GM23248 (cell line): ENCODE data around the gene SRGAP2B. TPM values are rescaled to one million over a fixed set of nuclear protein-coding genes. Genes with fewer than 3 reads are reported as not detected.
"Not testable (repeated sequence)": the region's sequence is repeated elsewhere in the genome, so short reads cannot be mapped to it uniquely, and the experiment has no call there.

ENCODE experiments used
- DNase-seq: peaks from one replicate; pipeline ENCODE4 v3.0.0-alpha.2; 2015
- H2AFZ ChIP-seq: fragments of 200-600 bp; sonication (generic); 2 replicates; pipeline ENCODE4 v1.6.1; 2016; ENCODE audit warnings: antibody characterized with exemption
- H3F3A ChIP-seq: fragments of 200-600 bp; sonication (generic); 2 replicates; pipeline ENCODE4 v1.6.1; 2016; ENCODE audit warnings: mild to moderate bottlenecking, antibody characterized with exemption, mixed run types; ENCODE audit not compliant: insufficient read depth
- H3K27ac ChIP-seq: fragments of 200-600 bp; sonication (generic); 2 replicates; pipeline ENCODE4 v1.5.1; 2016; ENCODE audit warnings: mild to moderate bottlenecking
- H3K27me3 ChIP-seq: fragments of 200-600 bp; sonication (generic); replicated peaks from 2 replicates; pipeline ENCODE4 v1.6.1; 2016; ENCODE audit warnings: mild to moderate bottlenecking; ENCODE audit not compliant: insufficient read depth
- H3K36me3 ChIP-seq: fragments of 200-600 bp; sonication (generic); 2 replicates; pipeline ENCODE4 v1.6.1; 2016; ENCODE audit warnings: low read depth, mild to moderate bottlenecking
- H3K4me1 ChIP-seq: fragments of 200-600 bp; sonication (generic); 2 replicates; pipeline ENCODE4 v1.6.1; 2016; ENCODE audit warnings: mild to moderate bottlenecking; ENCODE audit not compliant: insufficient read depth
- H3K4me2 ChIP-seq: fragments of 200-600 bp; sonication (generic); one replicate; pipeline ENCODE4 v1.6.1; 2016; ENCODE audit warnings: mild to moderate bottlenecking; ENCODE audit not compliant: unreplicated experiment
- H3K4me3 ChIP-seq: fragments of 200-600 bp; sonication (generic); 2 replicates; pipeline ENCODE4 v1.5.1; 2016; ENCODE audit warnings: mild to moderate bottlenecking
- H3K79me2 ChIP-seq: fragments of 200-600 bp; sonication (generic); 2 replicates; pipeline ENCODE4 v1.6.1; 2016; ENCODE audit warnings: mild to moderate bottlenecking; ENCODE audit not compliant: insufficient read depth
- H3K9ac ChIP-seq: fragments of 200-600 bp; sonication (generic); 2 replicates; pipeline ENCODE4 v1.6.1; 2016; ENCODE audit warnings: mild to moderate bottlenecking
- H3K9me2 ChIP-seq: fragments of 200-600 bp; sonication (generic); 2 replicates; pipeline ENCODE4 v1.6.1; 2016; ENCODE audit warnings: mixed run types, mild to moderate bottlenecking, moderate library complexity; ENCODE audit not compliant: insufficient read depth
- H3K9me3 ChIP-seq: fragments of 200-600 bp; sonication (generic); one replicate; pipeline ENCODE4 v1.6.1; 2017; ENCODE audit warnings: low read depth
- H4K20me1 ChIP-seq: fragments of 200-600 bp; sonication (generic); 2 replicates; pipeline ENCODE4 v1.6.0; 2016; ENCODE audit not compliant: insufficient read depth
- WGBS, 2 experiments: methylation state at CpG; one replicate each; pipeline ENCODE4 v1.1.6; 2015 to 2017; ENCODE audit warnings: low lambda C conversion rate in 2 of 2, low coverage in 1 of 2; ENCODE audit errors: missing lambda C conversion rate in 2 of 2; 5-methylcytosine and 5-hydroxymethylcytosine counted together
- in situ Hi-C: fragments of 300-500 bp; cut with MboI; formaldehyde crosslinking; loops from 2 replicates; pipeline ENCODE4 v1.15.0; 2020
- polyA plus RNA-seq: library from polyadenylated mRNA; unstranded; fragments of >200 nt; fragmentation: Nextera tagmentation; extraction: Ambion mirVana; gene quantifications from 2 replicates; pipeline ENCODE4 v1.2.1, GENCODE V29; 2016
- total RNA-seq: library from RNA; depleted of rRNA; stranded (reverse); fragments of >200 nt; shearing (Covaris generic); gene quantifications from 2 replicates; pipeline ENCODE4 v1.2.3, GENCODE V29; 2014

SRGAP2B gene
- total and polyA plus RNA-seq, 2 experiments from 2014 or later = 12.8 to 16.1 TPM

- H3K27ac ChIP-seq, H3K9ac ChIP-seq, H4K20me1 ChIP-seq, H3K9me3 ChIP-seq, DNase-seq, H2AFZ ChIP-seq, H3K4me1 ChIP-seq, H3K36me3 ChIP-seq, H3K9me2 ChIP-seq, H3F3A ChIP-seq, H3K4me3 ChIP-seq, H3K27me3 ChIP-seq, H3K4me2 ChIP-seq, in situ Hi-C loops: not testable (repeated sequence)
- H3K79me2 ChIP-seq = peaks cover 12% of the 10 kb centered on the region; the same call in 1 of the 2 replicates
- 94 to 96% methylated on average over 2 of the region's 2 CpGs for WGBS, 2 experiments
Measured at GRCh38 chr1:145079737-145080136, 15.4 kb downstream of the SRGAP2B start.

GRCh38 chr1:145078787-145079370, 16.2 kb downstream of the SRGAP2B start:
- in situ Hi-C loops = not testable (repeated sequence)

GRCh38 chr1:145077872-145078786, 17.0 kb downstream of the SRGAP2B start:
- H3K9me3 ChIP-seq, in situ Hi-C loops, H3K27ac ChIP-seq, H3K9ac ChIP-seq, H4K20me1 ChIP-seq, H3K27me3 ChIP-seq, H2AFZ ChIP-seq, DNase-seq, H3K36me3 ChIP-seq, H3K4me1 ChIP-seq, H3K4me3 ChIP-seq, H3K9me2 ChIP-seq, H3K4me2 ChIP-seq, H3F3A ChIP-seq: not testable (repeated sequence)
- H3K79me2 ChIP-seq = peaks cover 12% of the 10 kb centered on the region; the same call in 1 of the 2 replicates
- WGBS, 2 experiments = no CpG with 5 or more reads among the region's 11 CpGs

More at GRCh38 chr1:145078787-145079370, 16.2 kb downstream of the SRGAP2B start:
- H3K27me3 ChIP-seq, H3K9me3 ChIP-seq, H3F3A ChIP-seq, H3K9ac ChIP-seq, H3K9me2 ChIP-seq, DNase-seq, H2AFZ ChIP-seq, H4K20me1 ChIP-seq, H3K36me3 ChIP-seq, H3K4me1 ChIP-seq, H3K4me2 ChIP-seq, H3K27ac ChIP-seq, H3K4me3 ChIP-seq: not testable (repeated sequence)
- H3K79me2 ChIP-seq = peaks cover 12% of the 10 kb centered on the region; the same call in 1 of the 2 replicates
- WGBS, 2 experiments = no CpG with 5 or more reads among the region's 5 CpGs

- H3K79me2 ChIP-seq, H3K4me1 ChIP-seq, H3K4me2 ChIP-seq, H3K9ac ChIP-seq, H3K9me3 ChIP-seq, H3F3A ChIP-seq, H4K20me1 ChIP-seq, H3K4me3 ChIP-seq, H2AFZ ChIP-seq, H3K36me3 ChIP-seq, H3K27ac ChIP-seq, H3K27me3 ChIP-seq, in situ Hi-C loops, DNase-seq, H3K9me2 ChIP-seq: not testable (repeated sequence)
- 67% methylated on average over 1 of the region's 3 CpGs; no CpG with 5 or more reads in 1 of the 2 experiments for WGBS, 2 experiments
Measured at GRCh38 chr1:145076877-145077276, 18.3 kb downstream of the SRGAP2B start.

GRCh38 chr1:145074021-145074559, 21.0 kb downstream of the SRGAP2B start:
- H3K4me1 ChIP-seq, H2AFZ ChIP-seq, H3K27ac ChIP-seq, DNase-seq, H3K4me3 ChIP-seq, H3K4me2 ChIP-seq, H3K9me2 ChIP-seq, H3K27me3 ChIP-seq, in situ Hi-C loops, H3K9ac ChIP-seq, H3K79me2 ChIP-seq, H3F3A ChIP-seq, H4K20me1 ChIP-seq, H3K36me3 ChIP-seq, H3K9me3 ChIP-seq: not testable (repeated sequence)
- 11 to 73% methylated on average over 1 to 3 of the region's 6 CpGs for WGBS, 2 experiments

- WGBS, 2 experiments = 23 to 60% methylated on average over 1 of the region's 6 CpGs
- H3K4me1 ChIP-seq, H3K4me3 ChIP-seq, H3F3A ChIP-seq, H3K9me2 ChIP-seq, H3K9me3 ChIP-seq, H3K79me2 ChIP-seq, H3K27ac ChIP-seq, H2AFZ ChIP-seq, DNase-seq, H3K9ac ChIP-seq, H3K4me2 ChIP-seq, H3K36me3 ChIP-seq, in situ Hi-C loops, H3K27me3 ChIP-seq, H4K20me1 ChIP-seq: not testable (repeated sequence)
Measured at GRCh38 chr1:145071569-145071968, 23.6 kb downstream of the SRGAP2B start.

- H4K20me1 ChIP-seq, H3K4me3 ChIP-seq, H3K9ac ChIP-seq, H3K4me2 ChIP-seq, H3K79me2 ChIP-seq, DNase-seq, H3K27me3 ChIP-seq, in situ Hi-C loops, H2AFZ ChIP-seq, H3K36me3 ChIP-seq, H3K9me2 ChIP-seq, H3K27ac ChIP-seq, H3K4me1 ChIP-seq, H3K9me3 ChIP-seq, H3F3A ChIP-seq: not testable (repeated sequence)
- WGBS, 2 experiments = 97% methylated on average over 8 of the region's 10 CpGs; no CpG with 5 or more reads in 1 of the 2 experiments
Measured at GRCh38 chr1:145066486-145066885, 28.6 kb downstream of the SRGAP2B start.
